ENCODE measurements around the gene CCS. TPM values are rescaled to one million over a fixed set of nuclear protein-coding genes. Genes with fewer than 3 reads are reported as not detected.

The CCS gene
- polyA plus RNA-seq, 1 experiment: 36.4 TPM

DNA sequence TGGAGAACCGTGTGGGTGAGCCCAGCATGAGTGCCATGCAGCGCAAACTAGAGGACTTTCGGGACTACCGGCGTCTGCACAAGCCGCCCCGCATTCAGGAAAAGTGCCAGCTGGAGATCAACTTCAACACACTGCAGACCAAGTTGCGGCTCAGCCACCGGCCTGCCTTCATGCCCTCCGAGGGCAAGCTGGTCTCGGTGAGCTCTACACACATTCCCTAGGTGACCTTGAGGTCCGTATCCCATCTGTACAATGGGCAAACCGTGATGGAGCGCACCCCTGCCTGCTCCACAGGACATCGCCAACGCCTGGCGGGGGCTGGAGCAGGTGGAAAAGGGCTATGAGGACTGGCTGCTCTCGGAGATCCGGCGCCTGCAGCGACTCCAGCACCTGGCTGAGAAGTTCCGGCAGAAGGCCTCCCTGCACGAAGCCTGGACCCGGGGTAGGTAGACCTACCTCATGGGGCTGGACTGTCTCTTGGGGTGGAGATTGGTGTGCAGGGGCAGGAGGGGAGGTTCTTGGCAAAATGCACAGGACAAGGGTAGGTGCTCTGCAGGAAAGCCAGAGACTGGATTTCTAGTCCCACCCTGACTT is 35.2 kb upstream of the CCS start:
- TF ChIP-seq, protein P1, sequence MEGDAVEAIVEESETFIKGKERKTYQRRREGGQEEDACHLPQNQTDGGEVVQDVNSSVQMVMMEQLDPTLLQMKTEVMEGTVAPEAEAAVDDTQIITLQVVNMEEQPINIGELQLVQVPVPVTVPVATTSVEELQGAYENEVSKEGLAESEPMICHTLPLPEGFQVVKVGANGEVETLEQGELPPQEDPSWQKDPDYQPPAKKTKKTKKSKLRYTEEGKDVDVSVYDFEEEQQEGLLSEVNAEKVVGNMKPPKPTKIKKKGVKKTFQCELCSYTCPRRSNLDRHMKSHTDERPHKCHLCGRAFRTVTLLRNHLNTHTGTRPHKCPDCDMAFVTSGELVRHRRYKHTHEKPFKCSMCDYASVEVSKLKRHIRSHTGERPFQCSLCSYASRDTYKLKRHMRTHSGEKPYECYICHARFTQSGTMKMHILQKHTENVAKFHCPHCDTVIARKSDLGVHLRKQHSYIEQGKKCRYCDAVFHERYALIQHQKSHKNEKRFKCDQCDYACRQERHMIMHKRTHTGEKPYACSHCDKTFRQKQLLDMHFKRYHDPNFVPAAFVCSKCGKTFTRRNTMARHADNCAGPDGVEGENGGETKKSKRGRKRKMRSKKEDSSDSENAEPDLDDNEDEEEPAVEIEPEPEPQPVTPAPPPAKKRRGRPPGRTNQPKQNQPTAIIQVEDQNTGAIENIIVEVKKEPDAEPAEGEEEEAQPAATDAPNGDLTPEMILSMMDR (IDR thresholded peaks at IDR 0.05; ENCODE audit: insufficient read depth, low read depth, low read length): no peak
- Histone ChIP-seq H3K27me3 (ENCODE audit: control insufficient read depth, insufficient read depth, low read length) (peaks cover 7% of the 10 kb centered on the region), H3K4me3 (ENCODE audit: low read depth, low read length) (no peak overlapping the region), H3K36me3 (ENCODE audit: control insufficient read depth, insufficient read depth, low read length) (no peaks in the 10 kb centered on the region)
- no peak for DNase-seq (ENCODE audit: low read depth)
- POLR2A ChIA-PET: no interaction called here
- CTCF ChIA-PET: no interaction called here

DNA sequence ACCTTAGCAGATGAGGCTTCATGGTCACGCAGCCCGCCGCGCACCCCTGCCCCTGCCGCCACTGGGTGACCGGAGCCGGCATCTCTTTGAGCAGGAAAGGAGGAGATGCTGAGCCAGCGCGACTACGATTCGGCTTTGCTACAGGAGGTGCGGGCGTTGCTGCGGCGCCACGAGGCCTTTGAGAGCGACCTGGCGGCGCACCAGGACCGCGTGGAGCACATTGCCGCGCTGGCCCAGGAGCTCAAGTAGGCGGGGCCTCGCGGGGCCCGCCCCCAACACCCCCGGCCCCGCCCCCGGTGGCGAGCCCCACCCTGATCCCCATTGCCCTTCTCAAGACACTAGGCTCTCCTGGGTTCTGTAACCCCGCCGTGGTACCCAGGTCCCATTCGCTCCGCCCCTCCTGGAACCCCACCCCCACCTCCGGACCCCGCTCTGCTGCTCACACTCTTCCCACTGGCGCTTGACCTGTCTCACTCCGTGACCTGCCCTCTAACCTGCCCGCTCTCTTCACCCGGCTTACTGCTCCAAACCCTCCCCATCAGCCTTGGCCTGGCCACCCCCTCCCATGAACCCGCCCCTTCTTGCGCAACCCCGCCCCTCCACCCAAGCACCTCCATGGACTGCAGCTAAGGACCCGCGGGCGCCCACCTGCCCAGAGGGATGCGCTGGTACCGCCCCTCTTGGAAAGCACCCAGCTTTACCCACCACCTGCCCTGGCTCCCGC is 33.7 kb upstream of the CCS start:
- Histone ChIP-seq H3K4me3 (ENCODE audit: low read depth, low read length) (no peak overlapping the region), H3K36me3 (ENCODE audit: control insufficient read depth, insufficient read depth, low read length) (no peaks in the 10 kb centered on the region), H3K27me3 (ENCODE audit: control insufficient read depth, insufficient read depth, low read length) (peaks cover 7% of the 10 kb centered on the region)
- TF ChIP-seq, protein P1 (IDR thresholded peaks at IDR 0.05; ENCODE audit: insufficient read depth, low read depth, low read length): no peak
- no peak for DNase-seq (ENCODE audit: low read depth)
- ChIA-PET CTCF (interaction anchor here (1.1 kb wide), 1 partner anchor 49 kb away, joined by 3 read pairs; the partner anchor contains the start of gene BBS1), POLR2A (no interaction called here)

DNA sequence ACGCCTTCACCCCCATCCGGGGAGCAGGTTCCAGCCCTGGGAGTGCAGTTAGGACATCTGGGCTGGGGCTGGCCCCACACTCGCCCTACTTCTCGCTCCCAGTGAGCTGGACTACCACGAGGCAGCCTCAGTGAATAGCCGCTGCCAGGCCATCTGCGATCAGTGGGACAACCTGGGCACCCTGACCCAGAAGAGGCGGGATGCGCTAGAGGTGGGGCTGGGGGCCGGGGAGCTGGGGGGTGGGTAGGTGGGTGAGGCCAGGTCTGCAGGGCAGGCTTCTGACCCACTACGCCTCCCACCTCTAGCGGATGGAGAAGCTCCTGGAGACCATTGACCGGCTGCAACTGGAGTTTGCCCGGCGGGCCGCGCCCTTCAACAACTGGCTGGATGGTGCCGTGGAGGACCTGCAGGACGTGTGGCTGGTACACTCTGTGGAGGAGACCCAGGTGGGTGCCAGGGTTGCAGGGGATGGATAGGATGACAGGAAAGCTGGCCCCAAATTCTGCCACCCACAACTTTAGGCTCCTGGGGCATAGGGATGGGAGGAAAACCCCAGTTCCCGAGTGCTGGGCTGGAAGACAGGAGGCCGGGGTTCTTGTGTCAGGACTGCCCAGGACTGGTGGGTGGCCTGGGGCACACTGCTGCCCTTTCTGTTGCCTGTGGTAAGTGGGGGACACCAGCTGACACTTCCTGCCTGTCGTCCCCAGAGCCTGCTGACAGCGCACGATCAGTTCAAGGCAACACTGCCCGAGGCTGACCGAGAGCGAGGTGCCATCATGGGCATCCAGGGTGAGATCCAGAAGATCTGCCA is 32.9 kb upstream of the CCS start:
- H3K27me3 ChIP-seq (ENCODE audit: control insufficient read depth, insufficient read depth, low read length): peaks cover 7% of the 10 kb centered on the region
- TF ChIP-seq, protein P1 (IDR thresholded peaks at IDR 0.05; ENCODE audit: insufficient read depth, low read depth, low read length): no peak
- H3K36me3 ChIP-seq (ENCODE audit: control insufficient read depth, insufficient read depth, low read length): no peaks in the 10 kb centered on the region
- CTCF ChIA-PET: interaction anchor here (1.1 kb wide), 1 partner anchor 50 kb away, joined by 3 read pairs; the partner anchor contains the start of gene BBS1
- DNase-seq (ENCODE audit: low read depth): no peak
- POLR2A ChIA-PET: no interaction called here
- H3K4me3 ChIP-seq (ENCODE audit: low read depth, low read length): no peak overlapping the region

DNA sequence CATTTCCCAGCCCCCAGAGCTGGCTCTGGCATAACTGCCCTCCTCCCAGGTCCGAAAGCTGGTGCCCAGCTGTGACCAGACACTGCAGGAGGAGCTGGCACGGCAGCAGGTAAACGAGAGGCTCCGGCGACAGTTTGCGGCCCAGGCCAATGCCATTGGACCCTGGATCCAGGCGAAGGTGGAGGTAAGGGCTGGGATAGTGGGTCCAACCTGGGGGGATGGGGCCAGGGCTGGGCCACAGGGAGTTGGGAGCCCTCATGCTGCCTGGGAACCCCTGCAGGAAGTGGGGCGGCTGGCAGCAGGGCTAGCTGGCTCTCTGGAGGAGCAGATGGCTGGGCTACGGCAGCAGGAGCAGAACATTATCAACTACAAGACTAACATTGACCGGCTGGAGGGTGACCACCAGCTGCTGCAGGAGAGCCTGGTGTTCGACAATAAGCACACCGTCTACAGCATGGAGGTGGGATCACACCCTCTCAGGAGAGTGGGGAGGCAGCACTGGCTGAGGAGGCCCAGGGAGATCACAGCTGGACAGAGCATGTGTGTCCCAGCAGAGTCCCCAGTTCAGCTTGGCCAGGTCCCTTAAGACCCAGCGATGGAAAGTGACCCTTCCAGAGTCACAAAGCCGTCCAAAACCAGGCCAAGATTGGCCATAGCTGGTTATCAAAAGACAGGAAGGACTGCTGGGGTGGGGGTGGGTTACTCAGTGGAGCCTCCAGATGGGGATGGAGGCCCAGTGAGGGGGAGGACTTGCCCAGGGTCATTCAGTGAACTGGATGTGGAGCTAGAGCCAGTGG is 31.6 kb upstream of the CCS start:
- H3K27me3 ChIP-seq (ENCODE audit: control insufficient read depth, insufficient read depth, low read length): peaks cover 5% of the 10 kb centered on the region
- DNase-seq (ENCODE audit: low read depth): no peak
- TF ChIP-seq, protein P1 (IDR thresholded peaks at IDR 0.05; ENCODE audit: insufficient read depth, low read depth, low read length): no peak
- POLR2A ChIA-PET: no interaction called here
- peaks cover 2% of the 10 kb centered on the region for H3K36me3 ChIP-seq (ENCODE audit: control insufficient read depth, insufficient read depth, low read length)
- CTCF ChIA-PET: interaction anchor here (0.6 to 2.2 kb wide), 3 partner anchors 18 to 146 kb away, joined by 3 to 8 read pairs (median 6); partner anchors contain the start of gene RBM4B
- no peak overlapping the region for H3K4me3 ChIP-seq (ENCODE audit: low read depth, low read length)
